ENCODE data around the gene ORC5. TPM values are rescaled to one million over a fixed set of nuclear protein-coding genes. Genes with fewer than 3 reads are reported as not detected.

The ORC5 gene
- total RNA-seq, 1 donor from 2014 or later = 26.4 TPM

GRCh38 chr7:104124893-104125477, 82.8 kb downstream of the ORC5 start:
- no peak for TF ChIP-seq CTCF (IDR thresholded peaks at IDR 0.05; ENCODE audit: unreplicated experiment)
- peaks cover 10% of the 10 kb centered on the region for H3K36me3 Mint-ChIP-seq (ENCODE audit: insufficient read depth)
- H3K27me3 Mint-ChIP-seq = no peaks in the 10 kb centered on the region
- DNase-seq (ENCODE audit: low spot score, unreplicated experiment) = no peak
- H3K9me3 Mint-ChIP-seq (ENCODE audit: low read depth) = no peaks in the 10 kb centered on the region
- no peak overlapping the region for H3K4me3 Mint-ChIP-seq (ENCODE audit: low read depth)
- H3K4me1 Mint-ChIP-seq (ENCODE audit: low read depth) = peaks cover 2% of the 10 kb centered on the region
- no peak overlapping the region for H3K27ac Mint-ChIP-seq

GRCh38 chr7:104124469-104124868, 83.3 kb downstream of the ORC5 start:
- DNase-seq (ENCODE audit: low spot score, unreplicated experiment) = no peak
- Mint-ChIP-seq H3K4me1 (ENCODE audit: low read depth) (peaks cover 2% of the 10 kb centered on the region), H3K9me3 (ENCODE audit: low read depth) (no peaks in the 10 kb centered on the region), H3K27me3 (no peaks in the 10 kb centered on the region), H3K4me3 (ENCODE audit: low read depth) (no peak overlapping the region), H3K27ac (no peak overlapping the region), H3K36me3 (ENCODE audit: insufficient read depth) (peaks cover 9% of the 10 kb centered on the region)
- TF ChIP-seq CTCF (IDR thresholded peaks at IDR 0.05; ENCODE audit: unreplicated experiment) = no peak

- Mint-ChIP-seq H3K27me3 (no peaks in the 10 kb centered on the region), H3K27ac (no peak overlapping the region), H3K36me3 (ENCODE audit: insufficient read depth) (peaks cover 6% of the 10 kb centered on the region), H3K9me3 (ENCODE audit: low read depth) (no peaks in the 10 kb centered on the region), H3K4me3 (ENCODE audit: low read depth) (no peak overlapping the region), H3K4me1 (ENCODE audit: low read depth) (peaks cover 2% of the 10 kb centered on the region)
- no peak for DNase-seq (ENCODE audit: low spot score, unreplicated experiment)
- TF ChIP-seq CTCF (IDR thresholded peaks at IDR 0.05; ENCODE audit: unreplicated experiment) = no peak
Measured at GRCh38 chr7:104123786-104124185, 84.0 kb downstream of the ORC5 start.

- no peak overlapping the region for H3K27ac Mint-ChIP-seq
- no peaks in the 10 kb centered on the region for H3K4me1 Mint-ChIP-seq (ENCODE audit: low read depth)
- TF ChIP-seq CTCF (IDR thresholded peaks at IDR 0.05; ENCODE audit: unreplicated experiment) = no peak
- H3K27me3 Mint-ChIP-seq = no peaks in the 10 kb centered on the region
- H3K36me3 Mint-ChIP-seq (ENCODE audit: insufficient read depth) = no peaks in the 10 kb centered on the region
- H3K9me3 Mint-ChIP-seq (ENCODE audit: low read depth) = peaks cover 4% of the 10 kb centered on the region
- no peak for DNase-seq (ENCODE audit: low spot score, unreplicated experiment)
- no peak overlapping the region for H3K4me3 Mint-ChIP-seq (ENCODE audit: low read depth)
Measured at GRCh38 chr7:104113788-104114187, 94.0 kb downstream of the ORC5 start.

- DNase-seq (ENCODE audit: low spot score, unreplicated experiment) = no peak
- TF ChIP-seq CTCF (IDR thresholded peaks at IDR 0.05; ENCODE audit: unreplicated experiment) = no peak
- peaks cover 4% of the 10 kb centered on the region for H3K9me3 Mint-ChIP-seq (ENCODE audit: low read depth)
- no peak overlapping the region for H3K4me3 Mint-ChIP-seq (ENCODE audit: low read depth)
- no peak overlapping the region for H3K27ac Mint-ChIP-seq
- no peaks in the 10 kb centered on the region for H3K4me1 Mint-ChIP-seq (ENCODE audit: low read depth)
- H3K27me3 Mint-ChIP-seq = no peaks in the 10 kb centered on the region
- H3K36me3 Mint-ChIP-seq (ENCODE audit: insufficient read depth) = no peaks in the 10 kb centered on the region
Measured at GRCh38 chr7:104112623-104113022, 95.2 kb downstream of the ORC5 start.
